Right atrium auricular region (tissue), 2 donors: Measurements from ENCODE around the gene DFFB. TPM values are rescaled to one million over a fixed set of nuclear protein-coding genes. Genes with fewer than 3 reads are reported as not detected.

Source experiments
- DNase-seq: peaks from one replicate; pipeline ENCODE4 v3.0.0-alpha.2; 2019; ENCODE audit warnings: low spot score
- H3K27ac ChIP-seq, 2 donors: fragments of 200-600 bp; sonication (generic); 1 replicate in 1 of 2; 2 replicates in 1 of 2; pipeline ENCODE4 v1.5.1; 2016 to 2019
- H3K27me3 ChIP-seq, 2 donors: fragments of 200-600 bp; sonication (generic); one replicate each; pipeline versions ENCODE4 v1.5.1 to v1.6.0; 2017 to 2019
- H3K36me3 ChIP-seq: fragments of 200-600 bp; sonication (generic); one replicate; pipeline ENCODE4 v1.5.1; 2016
- H3K4me1 ChIP-seq, 2 donors: fragments of 200-600 bp; sonication (generic); one replicate each; pipeline versions ENCODE4 v1.5.1 to v1.6.0; 2017 to 2019
- H3K4me3 ChIP-seq, 2 donors: fragments of 200-600 bp; sonication (generic); 1 replicate in 1 of 2; 2 replicates in 1 of 2; pipeline ENCODE4 v1.5.1; 2017 to 2019; ENCODE audit warnings: mild to moderate bottlenecking in 1 of 2, moderate library complexity in 1 of 2
- H3K9me3 ChIP-seq, 2 donors: fragments of 200-600 bp; sonication (generic); one replicate each; pipeline ENCODE4 v1.5.1; 2019
- CTCF ChIP-seq, 2 donors: fragments of 200-600 bp; sonication (generic); IDR thresholded peaks; one replicate each; pipeline ENCODE4 v1.5.1; 2019; ENCODE audit warnings: antibody characterized with exemption in 2 of 2
- total RNA-seq, 2 donors: library from RNA; depleted of rRNA; stranded (reverse); fragments of >200 nt; gene quantifications; one replicate each; pipeline ENCODE4 v1.1.0, GENCODE V29; 2016

DFFB gene
- total RNA-seq, 2 donors from 2014 or later, result 3.2 to 5.3 TPM

GRCh38 chr1:3837200-3837599 lies 20.1 kb upstream of the DFFB start:
- TF ChIP-seq CTCF (IDR thresholded peaks at IDR 0.05), result no peak
- H3K4me3 ChIP-seq, result no peak overlapping the region
- H3K27me3 ChIP-seq, result no peaks in the 10 kb centered on the region
- H3K36me3 ChIP-seq, result peaks cover 48% of the 10 kb centered on the region
- no peaks in the 10 kb centered on the region for H3K4me1 ChIP-seq
- no peak overlapping the region for H3K27ac ChIP-seq
- no peak for DNase-seq
- H3K9me3 ChIP-seq, result peaks cover 7 to 10% of the 10 kb centered on the region in 2 donors

- Histone ChIP-seq H3K27ac (no peak overlapping the region), H3K36me3 (peaks cover 53% of the 10 kb centered on the region), H3K4me1 (no peaks in the 10 kb centered on the region), H3K4me3 (no peak overlapping the region), H3K27me3 (no peaks in the 10 kb centered on the region), H3K9me3 (peaks cover 7 to 10% of the 10 kb centered on the region in 2 donors)
- no peak for TF ChIP-seq CTCF (IDR thresholded peaks at IDR 0.05)
- DNase-seq, result no peak
Measured at GRCh38 chr1:3837685-3838084, 19.6 kb upstream of the DFFB start.

- Histone ChIP-seq H3K4me1 (no peaks in the 10 kb centered on the region), H3K9me3 (peaks cover 7 to 10% of the 10 kb centered on the region in 2 donors), H3K36me3 (peaks cover 56% of the 10 kb centered on the region), H3K4me3 (no peak overlapping the region), H3K27ac (no peak overlapping the region), H3K27me3 (no peaks in the 10 kb centered on the region)
- TF ChIP-seq CTCF (IDR thresholded peaks at IDR 0.05), result no peak
- no peak for DNase-seq
Measured at GRCh38 chr1:3838788-3839187, 18.5 kb upstream of the DFFB start.

- Histone ChIP-seq H3K27ac (no peak overlapping the region), H3K4me1 (no peaks in the 10 kb centered on the region), H3K9me3 (peaks cover 7 to 10% of the 10 kb centered on the region in 2 donors), H3K4me3 (no peak overlapping the region), H3K36me3 (peaks cover 55% of the 10 kb centered on the region), H3K27me3 (no peaks in the 10 kb centered on the region)
- no peak for TF ChIP-seq CTCF (IDR thresholded peaks at IDR 0.05)
- no peak for DNase-seq
Measured at GRCh38 chr1:3841491-3841890, 15.8 kb upstream of the DFFB start.

- Histone ChIP-seq H3K4me3 (no peak overlapping the region), H3K27me3 (no peaks in the 10 kb centered on the region), H3K27ac (no peak overlapping the region), H3K4me1 (no peaks in the 10 kb centered on the region), H3K36me3 (peaks cover 45% of the 10 kb centered on the region), H3K9me3 (no peaks in the 10 kb centered on the region)
- DNase-seq, result no peak
- TF ChIP-seq CTCF (IDR thresholded peaks at IDR 0.05), result no peak
Measured at GRCh38 chr1:3842912-3843311, 14.4 kb upstream of the DFFB start.

GRCh38 chr1:3846541-3846940 lies 10.7 kb upstream of the DFFB start:
- Histone ChIP-seq H3K4me3 (no peak overlapping the region), H3K27ac (no peak overlapping the region), H3K4me1 (no peaks in the 10 kb centered on the region), H3K27me3 (no peaks in the 10 kb centered on the region), H3K36me3 (peaks cover 46% of the 10 kb centered on the region), H3K9me3 (no peaks in the 10 kb centered on the region)
- no peak for DNase-seq
- no peak for TF ChIP-seq CTCF (IDR thresholded peaks at IDR 0.05)
